SU-DHL-6 (cell line): ENCODE results near the gene DGKH.

ENCODE experiments used
- H2AFZ ChIP-seq: fragments of 200-600 bp; sonication (generic); 2 replicates; pipeline ENCODE4 v1.6.1; 2014; ENCODE audit warnings: low read depth, mild to moderate bottlenecking, moderate library complexity, mixed read lengths, antibody characterized with exemption, low read length; ENCODE audit not compliant: severe bottlenecking
- H3F3A ChIP-seq: fragments of 200-600 bp; shearing (Covaris generic); 2 replicates; pipeline ENCODE4 v1.6.0; 2016; ENCODE audit warnings: antibody characterized with exemption, mild to moderate bottlenecking; ENCODE audit not compliant: insufficient read depth
- H3K27ac ChIP-seq: fragments of 200-600 bp; sonication (generic); 2 replicates; pipeline ENCODE4 v1.5.1; 2016; ENCODE audit warnings: low read depth, mild to moderate bottlenecking, low read length, moderate library complexity, mixed read lengths
- H3K27me3 ChIP-seq: fragments of 200-600 bp; sonication (generic), shearing (Covaris generic); 2 replicates; pipeline ENCODE4 v1.6.0; 2014; ENCODE audit warnings: mild to moderate bottlenecking, low read length
- H3K36me3 ChIP-seq: fragments of 200-600 bp; sonication (generic); 2 replicates; pipeline ENCODE4 v1.6.1; 2014; ENCODE audit warnings: mild to moderate bottlenecking, low read length, mixed read lengths
- H3K4me2 ChIP-seq: fragments of 300-600, 200-600 bp; shearing (Covaris generic), sonication (generic); 2 replicates; pipeline ENCODE4 v1.6.0; 2014; ENCODE audit warnings: low read length, low read depth, mild to moderate bottlenecking; ENCODE audit not compliant: poor library complexity, severe bottlenecking
- H3K4me3 ChIP-seq: fragments of 200-600 bp; sonication (generic); 2 replicates; pipeline ENCODE4 v1.5.1; 2014; ENCODE audit warnings: antibody characterized with exemption, low read length, mild to moderate bottlenecking, mixed read lengths; ENCODE audit not compliant: insufficient read depth, poor library complexity, severe bottlenecking
- H3K79me2 ChIP-seq: fragments of 200-600 bp; sonication (generic); 2 replicates; pipeline ENCODE4 v1.6.1; 2014; ENCODE audit warnings: mild to moderate bottlenecking, low read length, moderate library complexity; ENCODE audit not compliant: insufficient read depth
- H3K9ac ChIP-seq: fragments of 200-600 bp; sonication (generic); 2 replicates; pipeline ENCODE4 v1.7.0; 2014; ENCODE audit warnings: mild to moderate bottlenecking, low read length
- H3K9me2 ChIP-seq: fragments of 200-600 bp; sonication (generic); replicated peaks from 2 replicates; pipeline ENCODE4 v1.6.1; 2014; ENCODE audit warnings: low read length; ENCODE audit not compliant: insufficient read depth
- H3K9me3 ChIP-seq: fragments of 200-600 bp; sonication (generic); 2 replicates; pipeline ENCODE4 v1.6.1; 2014; ENCODE audit warnings: low read length, mixed read lengths; ENCODE audit not compliant: insufficient read depth
- H4K20me1 ChIP-seq: fragments of 200-600 bp; sonication (generic); 2 replicates; pipeline ENCODE4 v1.6.1; 2014; ENCODE audit warnings: low read depth, mild to moderate bottlenecking, antibody characterized with exemption, low read length, moderate library complexity, mixed read lengths
- CTCF ChIP-seq: fragments of 200-600 bp; sonication (generic); IDR thresholded peaks from one replicate; pipeline ENCODE4 v1.5.1; 2017; ENCODE audit warnings: antibody characterized with exemption, mild to moderate bottlenecking, low read length, moderate library complexity; ENCODE audit not compliant: insufficient read depth, poor library complexity, severe bottlenecking
- EZH2phosphoT487 ChIP-seq: fragments of 200-600 bp; sonication (generic), shearing (Covaris generic); conservative IDR thresholded peaks from 2 replicates; pipeline ENCODE4 v1.6.1; 2018; ENCODE audit warnings: mild to moderate bottlenecking, antibody characterized with exemption, low read length, moderate library complexity, mixed read lengths

DGKH gene

GRCh38 chr13:42099962-42100675, 51.7 kb downstream of the DGKH start:
- no peaks in the 10 kb centered on the region for H3K27me3 ChIP-seq
- H3K9me3 ChIP-seq = no peaks in the 10 kb centered on the region
- H3K9me2 ChIP-seq = no peaks in the 10 kb centered on the region
- H3K4me3 ChIP-seq = no peak overlapping the region
- H3K9ac ChIP-seq = no peak overlapping the region
- no peak overlapping the region for H3K27ac ChIP-seq
- H3F3A ChIP-seq = no peaks in the 10 kb centered on the region
- TF ChIP-seq CTCF = no peak
- TF ChIP-seq EZH2phosphoT487 = no peak
- no peak overlapping the region for H2AFZ ChIP-seq
- H3K36me3 ChIP-seq = no peaks in the 10 kb centered on the region
- H3K4me2 ChIP-seq = no peak overlapping the region
- H4K20me1 ChIP-seq = no peaks in the 10 kb centered on the region
- no peaks in the 10 kb centered on the region for H3K79me2 ChIP-seq

DNA sequence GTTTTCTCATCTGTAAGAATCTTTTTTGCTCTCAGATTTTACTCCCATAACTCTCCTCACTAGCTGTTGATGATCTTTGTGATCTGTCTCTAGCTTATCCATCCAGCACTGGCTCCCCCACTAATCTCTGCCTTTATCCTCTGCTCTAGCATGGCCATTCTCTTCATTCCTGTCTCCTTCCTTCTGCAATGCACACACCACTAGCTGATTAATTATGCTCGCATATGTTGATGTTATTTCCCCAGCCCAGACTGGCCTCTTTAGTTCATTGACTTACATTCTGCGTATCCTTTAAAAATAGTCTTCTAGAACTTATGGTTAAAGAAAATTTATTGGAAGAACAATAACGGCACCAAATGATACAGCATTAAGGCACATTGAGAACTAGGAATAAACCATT, 52.5 kb downstream of the DGKH start:
- Histone ChIP-seq H3F3A (no peaks in the 10 kb centered on the region), H3K9me3 (no peaks in the 10 kb centered on the region), H3K79me2 (no peaks in the 10 kb centered on the region), H2AFZ (no peak overlapping the region), H3K4me3 (no peak overlapping the region), H3K27me3 (no peaks in the 10 kb centered on the region), H3K9ac (no peak overlapping the region), H3K9me2 (no peaks in the 10 kb centered on the region), H3K36me3 (no peaks in the 10 kb centered on the region), H3K4me2 (no peak overlapping the region), H4K20me1 (no peaks in the 10 kb centered on the region), H3K27ac (no peak overlapping the region)
- TF ChIP-seq CTCF = no peak
- TF ChIP-seq EZH2phosphoT487 = no peak

- H3K9me2 ChIP-seq = no peaks in the 10 kb centered on the region
These were observed 53.6 kb downstream of the DGKH start for GRCh38 chr13:42101821-42102585.

More at GRCh38 chr13:42101821-42102585, 53.6 kb downstream of the DGKH start:
- Histone ChIP-seq H2AFZ (no peak overlapping the region), H3K9ac (no peak overlapping the region), H4K20me1 (no peaks in the 10 kb centered on the region), H3K79me2 (no peaks in the 10 kb centered on the region), H3K9me3 (no peaks in the 10 kb centered on the region), H3K4me2 (no peak overlapping the region), H3K27me3 (no peaks in the 10 kb centered on the region), H3F3A (no peaks in the 10 kb centered on the region), H3K36me3 (no peaks in the 10 kb centered on the region), H3K4me3 (no peak overlapping the region), H3K27ac (no peak overlapping the region)
- TF ChIP-seq CTCF (no peak), EZH2phosphoT487 (no peak)
